HG03025 (cell line): ENCODE results near the gene NHS.

Experiments
- ATAC-seq: cut with Tn5 transposase; IDR thresholded peaks from one replicate; pipeline ENCODE4 v1.9.1; 2021; ENCODE audit warnings: mild to moderate bottlenecking, moderate library complexity; ENCODE audit not compliant: unreplicated experiment, low FRiP score

The NHS gene

DNA sequence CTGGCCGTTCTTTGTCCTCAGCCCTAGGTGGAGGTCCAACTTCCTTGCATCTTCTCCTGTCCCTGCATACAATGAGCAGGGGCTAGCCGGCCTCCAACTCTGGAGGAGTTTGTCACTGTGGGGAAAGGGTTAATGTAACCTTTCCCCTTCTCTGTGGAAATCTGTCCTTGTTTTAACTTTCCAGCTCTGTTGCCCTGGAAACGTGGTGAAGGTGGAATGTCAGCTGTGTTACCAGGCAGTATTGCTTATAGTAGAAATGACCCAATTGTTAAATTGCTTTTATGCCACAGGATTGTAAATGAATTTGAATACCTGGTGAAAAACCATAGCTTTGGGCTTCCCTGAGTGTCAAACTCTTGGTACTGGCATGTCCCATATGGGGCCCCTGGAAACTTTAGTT lies 230.7 kb downstream of the NHS start:
- no peak for ATAC-seq

DNA sequence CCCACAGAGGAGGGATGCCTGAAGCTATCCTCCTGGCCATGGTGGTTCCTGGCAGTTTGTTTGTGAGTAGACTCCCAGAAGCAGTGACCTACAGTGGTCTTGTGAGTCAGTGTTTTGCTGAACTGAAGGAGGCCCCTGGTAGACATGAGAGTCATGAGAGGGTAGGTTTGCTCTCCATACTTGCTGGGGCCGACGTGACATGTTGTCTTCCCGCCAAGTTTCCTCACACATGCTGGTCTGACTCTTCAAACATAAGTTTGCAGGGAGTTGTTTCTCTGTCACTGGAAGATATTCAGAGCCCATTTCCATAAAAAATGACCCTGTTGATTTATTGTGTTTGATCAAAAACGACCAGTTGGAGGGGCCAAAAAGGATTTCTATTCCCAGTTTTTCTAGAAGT lies 231.2 kb downstream of the NHS start:
- ATAC-seq, result no peak

DNA sequence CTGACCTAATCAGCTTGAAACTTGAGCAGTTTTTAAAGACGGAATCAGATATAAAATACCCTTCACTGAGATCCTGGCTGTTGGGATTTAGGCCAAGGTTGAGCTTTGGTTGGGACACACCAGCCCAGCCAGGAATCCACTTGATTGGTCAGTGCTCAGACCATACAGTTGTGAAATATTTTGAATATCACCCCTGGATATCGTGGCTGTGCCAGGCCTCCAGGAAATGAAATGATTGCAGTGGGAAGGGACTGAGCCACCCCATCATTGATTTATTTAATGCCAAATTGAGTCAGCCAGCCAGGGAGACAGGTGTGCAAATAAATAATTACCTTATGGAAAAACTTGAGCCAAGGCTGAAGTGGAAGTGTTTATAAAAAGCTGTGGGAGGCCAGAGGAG lies 233.9 kb downstream of the NHS start:
- ATAC-seq, result no peak

DNA sequence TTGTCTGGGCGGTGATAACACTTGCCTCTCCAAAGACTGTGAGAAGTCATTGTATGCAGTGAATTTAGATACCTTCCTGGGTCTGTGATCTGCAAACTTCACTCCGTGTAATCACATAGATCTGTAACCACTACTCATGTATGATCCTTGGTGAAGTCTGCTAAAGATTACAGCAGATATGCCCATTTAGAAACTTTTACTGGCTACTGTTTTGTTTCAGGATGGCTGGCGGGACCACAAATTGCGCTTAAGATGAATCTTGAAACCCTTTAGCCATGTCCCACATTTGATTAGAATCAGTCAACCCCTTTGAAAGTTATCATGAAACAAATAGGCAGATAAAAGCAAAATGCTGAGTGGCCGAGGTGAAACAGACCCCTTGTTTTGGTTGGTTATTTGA lies 235.8 kb downstream of the NHS start:
- ATAC-seq, result no peak

DNA sequence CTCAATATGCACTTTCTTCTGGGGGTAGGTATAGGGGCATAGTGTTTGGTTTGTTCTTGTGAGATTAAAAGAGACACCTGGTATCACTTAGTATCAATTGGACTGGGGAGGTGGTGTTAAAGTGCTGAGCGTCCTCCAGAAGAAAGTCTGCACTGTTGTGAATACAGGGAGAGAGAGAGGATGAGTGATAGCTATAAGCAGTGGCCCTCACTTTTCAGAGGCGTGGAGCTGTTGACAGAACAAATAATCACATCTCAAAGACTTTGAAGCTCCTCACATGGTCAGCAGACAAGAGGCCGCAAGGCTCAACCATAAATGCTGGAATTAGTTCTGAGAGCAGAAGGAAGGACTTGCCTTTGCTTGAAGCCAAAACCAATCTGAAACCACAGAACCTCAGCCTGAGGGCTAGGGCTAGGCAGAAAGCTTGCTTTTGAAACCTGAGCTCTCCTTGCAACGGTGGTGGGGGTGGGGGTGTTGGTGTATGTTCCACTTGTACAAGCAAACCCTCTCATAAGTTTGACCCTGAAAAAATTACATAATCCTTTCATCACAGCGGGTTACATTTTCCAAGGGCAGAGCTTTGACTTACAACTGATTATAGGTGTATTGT lies 239.1 kb downstream of the NHS start:
- peak; percentile 64 for ATAC-seq

DNA sequence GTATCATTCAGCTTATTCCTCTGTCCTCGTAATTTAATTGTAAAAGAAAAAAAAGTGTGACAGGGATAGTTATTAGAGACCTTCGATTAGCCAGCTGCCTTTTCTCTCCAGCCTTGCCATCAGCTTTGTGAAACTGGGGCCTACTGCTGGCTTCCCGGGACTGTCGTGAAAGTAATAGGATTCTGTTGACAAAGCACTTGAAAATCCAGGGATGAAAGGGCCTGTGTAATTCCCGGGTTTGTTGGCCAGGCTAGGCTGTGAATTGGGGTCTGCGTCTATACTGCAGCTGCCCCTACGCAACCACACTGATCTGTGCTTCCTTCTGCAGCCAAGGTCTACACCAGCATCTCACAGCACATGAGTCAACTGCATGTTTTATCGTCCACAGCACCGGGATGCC lies 241.9 kb downstream of the NHS start:
- no peak for ATAC-seq

DNA sequence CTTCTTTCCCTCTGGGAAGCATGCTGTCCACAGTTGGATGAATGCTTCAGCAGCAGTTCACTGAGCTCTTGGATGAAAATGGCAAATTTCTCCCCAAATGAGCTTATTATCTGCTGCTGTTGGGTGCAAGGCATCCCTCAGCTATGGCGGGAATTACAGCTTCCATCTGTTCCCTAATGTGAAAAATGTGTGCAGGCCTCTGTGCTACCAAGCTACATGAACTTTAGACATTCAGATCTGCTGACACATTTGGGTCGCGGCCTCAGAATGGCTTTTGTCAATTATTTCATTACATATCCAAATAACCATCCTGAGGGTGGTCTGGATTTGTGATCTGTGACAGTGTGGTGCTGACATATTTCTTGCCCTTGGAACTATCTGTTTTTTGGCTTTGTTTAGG lies 242.8 kb downstream of the NHS start:
- ATAC-seq, result no peak

DNA sequence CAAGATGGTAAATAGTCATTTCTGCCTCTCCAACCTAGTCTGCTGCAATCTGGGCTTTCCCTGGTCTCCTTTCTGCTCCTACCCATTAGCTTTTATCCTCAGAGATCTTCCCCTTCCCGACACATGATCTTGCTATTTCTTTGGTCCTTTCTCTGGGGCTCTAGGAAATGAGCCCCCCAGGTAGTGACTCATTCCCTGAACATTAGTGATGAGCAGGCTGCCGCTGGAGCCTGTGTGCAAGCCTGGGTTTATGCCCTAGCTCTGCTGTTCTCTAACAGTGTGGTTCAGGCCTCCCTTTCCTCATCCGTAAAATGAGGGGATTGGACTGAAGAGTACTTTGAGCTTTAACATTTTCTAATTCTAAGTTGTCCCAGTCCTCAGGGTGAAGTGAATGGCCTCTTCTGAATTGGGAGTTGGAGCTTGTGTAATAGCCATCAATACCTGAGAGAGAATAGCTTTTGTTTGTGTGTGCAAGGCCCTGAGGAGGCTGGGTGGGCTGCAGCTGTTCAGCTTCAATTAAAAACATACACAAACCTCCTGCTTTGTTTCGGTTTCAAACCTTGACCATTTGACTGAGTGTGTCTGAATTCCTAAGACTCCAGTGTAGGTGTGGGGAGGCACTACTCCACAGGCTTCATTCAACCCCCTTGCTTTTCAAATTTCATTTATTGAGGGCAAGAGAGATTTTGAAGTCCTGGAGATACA lies 246.7 kb downstream of the NHS start:
- ATAC-seq, result no peak

DNA sequence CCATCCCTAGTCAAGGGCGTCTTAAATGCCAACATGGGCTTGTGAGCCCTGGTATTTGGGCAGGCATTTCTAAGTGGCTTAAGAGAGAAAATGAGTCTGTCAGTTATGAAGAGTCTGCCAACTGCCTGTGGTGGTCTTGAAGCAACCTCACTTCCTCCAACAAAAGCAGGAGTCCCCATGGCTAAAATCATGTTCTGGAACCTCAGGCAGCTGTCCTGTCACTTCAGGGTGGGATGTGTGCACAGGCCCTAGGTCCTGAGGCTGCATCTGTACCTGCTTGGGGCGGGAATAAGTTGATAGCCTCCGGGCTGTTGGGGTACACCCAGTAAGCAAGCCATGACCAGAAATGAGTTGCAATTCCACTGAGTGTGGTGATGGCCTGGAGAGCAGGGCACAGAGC lies 247.3 kb downstream of the NHS start:
- ATAC-seq, result no peak

DNA sequence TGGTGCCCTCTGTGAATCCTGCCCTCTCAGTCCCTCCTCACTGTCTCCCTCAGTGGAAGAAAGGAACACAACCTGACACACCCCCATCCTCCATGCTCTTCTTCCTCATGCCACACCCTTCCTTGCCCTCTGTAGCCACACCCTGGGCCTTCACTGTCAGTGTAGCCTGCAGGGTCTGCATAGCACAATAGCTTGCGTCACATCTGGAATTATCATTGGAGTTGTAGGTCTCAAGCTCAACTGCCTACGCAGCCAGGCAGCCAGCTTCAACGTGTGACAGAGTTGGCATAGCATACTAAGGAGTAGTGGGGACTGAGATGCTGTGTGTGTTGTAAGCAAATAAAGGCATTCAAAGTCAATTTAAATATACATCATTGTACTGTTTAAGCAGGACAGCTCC lies 248.8 kb downstream of the NHS start:
- ATAC-seq, result no peak

DNA sequence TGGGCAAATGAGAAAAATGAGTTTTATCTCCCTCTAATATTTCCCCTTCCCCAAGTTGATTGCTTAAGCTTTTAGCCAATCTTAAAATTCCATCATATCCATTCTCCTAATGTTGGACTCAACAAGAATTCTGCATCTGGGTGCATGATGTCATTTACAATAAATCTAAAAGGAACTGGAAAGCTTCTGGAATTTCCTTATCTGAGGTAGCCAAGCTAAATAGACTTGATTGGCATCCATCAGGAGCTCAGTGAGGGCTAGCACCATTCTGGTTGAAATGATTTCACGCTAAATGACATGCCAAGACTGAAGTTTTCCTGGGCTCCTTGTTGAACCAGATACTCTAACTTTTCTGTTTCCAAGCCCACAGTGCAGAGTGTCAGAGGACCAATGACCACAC lies 252.0 kb downstream of the NHS start:
- ATAC-seq, result no peak

DNA sequence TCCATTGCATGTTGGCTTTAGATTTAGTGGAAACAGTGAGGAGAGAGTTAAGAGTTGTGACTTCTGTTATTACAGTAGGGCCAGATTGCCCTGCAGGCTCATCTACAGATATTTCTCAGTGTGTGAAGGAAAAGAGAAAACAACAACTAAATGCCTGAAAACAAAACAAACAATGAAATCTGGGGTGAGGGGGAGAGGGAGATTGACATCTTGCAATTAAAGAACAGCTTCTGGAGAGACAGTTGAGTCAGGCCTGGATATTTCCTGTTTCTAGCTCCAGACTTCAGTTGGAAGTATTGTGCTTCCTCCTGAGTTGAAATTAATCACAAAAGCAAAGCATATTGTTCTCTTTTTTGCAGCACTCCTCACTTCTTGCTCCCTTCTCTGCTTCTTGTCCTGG lies 254.0 kb downstream of the NHS start:
- ATAC-seq, result no peak

DNA sequence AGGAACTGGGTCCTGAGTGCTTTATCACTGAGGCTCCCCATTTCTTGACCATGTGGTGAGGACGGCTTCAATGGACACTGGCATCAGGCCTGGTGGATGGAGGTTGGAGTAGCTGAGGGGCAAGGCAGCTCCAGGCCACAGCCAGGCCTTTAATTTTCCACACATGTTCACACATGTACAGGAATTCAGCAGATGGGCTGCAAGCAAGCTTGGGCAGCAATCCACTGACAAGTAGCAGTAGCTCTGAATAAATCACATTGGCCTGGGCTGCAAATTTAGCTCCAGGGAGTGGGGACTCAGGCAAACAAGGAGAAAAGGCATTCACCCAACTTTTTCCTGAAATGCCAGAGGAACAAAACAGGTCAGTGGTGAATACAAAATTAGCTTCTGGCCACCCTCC lies 254.5 kb downstream of the NHS start:
- ATAC-seq, result no peak

DNA sequence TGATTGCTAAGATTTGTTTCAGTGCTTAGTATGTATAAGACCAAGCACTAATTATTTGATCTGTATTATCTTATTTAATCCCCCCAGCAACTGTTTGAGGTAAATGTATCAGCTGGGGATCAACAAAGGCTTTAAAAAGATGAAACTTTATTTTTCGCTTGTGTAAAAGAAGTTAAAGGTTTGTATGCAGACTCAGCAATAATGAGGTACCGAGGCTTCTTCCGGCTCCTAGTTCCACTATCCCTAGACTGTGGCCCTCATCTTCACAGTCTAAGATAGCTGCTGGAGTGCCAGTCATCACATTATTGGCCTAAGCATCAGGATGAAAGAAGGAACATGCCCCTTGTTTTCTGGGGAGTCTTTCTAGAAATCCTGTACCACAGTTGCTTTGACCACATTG lies 256.6 kb downstream of the NHS start:
- ATAC-seq, result no peak

DNA sequence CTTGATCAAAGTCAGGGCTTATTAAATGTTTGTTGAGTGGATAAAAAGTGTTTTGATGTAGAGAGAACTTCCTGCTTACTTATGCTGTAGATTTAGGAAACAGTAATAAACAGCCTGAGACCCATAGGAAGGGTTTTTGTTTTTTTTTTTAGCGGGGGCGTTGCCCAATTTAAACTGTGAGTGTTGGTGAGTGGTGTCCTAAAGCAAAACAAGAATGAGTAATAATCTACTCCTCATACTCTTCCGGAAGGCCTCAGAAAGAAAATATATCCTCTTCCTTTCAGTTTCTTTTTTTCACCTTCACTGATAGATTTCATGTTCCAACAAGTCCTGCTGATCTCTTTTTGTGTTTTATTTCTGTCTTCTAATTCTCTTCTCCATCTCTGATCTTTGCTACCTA lies 257.9 kb downstream of the NHS start:
- ATAC-seq, result no peak

DNA sequence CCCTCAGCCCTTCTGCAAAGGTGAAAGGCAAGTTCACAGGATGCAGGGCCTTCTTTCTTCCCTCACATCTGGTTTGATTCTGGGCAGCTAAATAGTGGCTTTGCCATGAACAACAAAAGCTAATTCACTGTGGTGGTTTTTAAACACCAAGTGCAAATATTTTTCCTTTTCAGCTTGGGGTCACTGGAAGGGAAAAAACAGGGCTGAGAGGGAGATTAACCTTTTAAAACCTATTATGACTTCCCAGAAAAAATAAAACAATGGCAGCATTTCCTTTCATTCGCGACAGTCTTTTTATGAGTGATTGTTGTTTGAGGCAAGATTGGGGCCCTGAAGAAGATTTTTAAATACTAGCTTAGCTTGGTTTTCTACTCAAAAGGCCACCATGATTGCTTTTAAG lies 258.5 kb downstream of the NHS start:
- no peak for ATAC-seq

DNA sequence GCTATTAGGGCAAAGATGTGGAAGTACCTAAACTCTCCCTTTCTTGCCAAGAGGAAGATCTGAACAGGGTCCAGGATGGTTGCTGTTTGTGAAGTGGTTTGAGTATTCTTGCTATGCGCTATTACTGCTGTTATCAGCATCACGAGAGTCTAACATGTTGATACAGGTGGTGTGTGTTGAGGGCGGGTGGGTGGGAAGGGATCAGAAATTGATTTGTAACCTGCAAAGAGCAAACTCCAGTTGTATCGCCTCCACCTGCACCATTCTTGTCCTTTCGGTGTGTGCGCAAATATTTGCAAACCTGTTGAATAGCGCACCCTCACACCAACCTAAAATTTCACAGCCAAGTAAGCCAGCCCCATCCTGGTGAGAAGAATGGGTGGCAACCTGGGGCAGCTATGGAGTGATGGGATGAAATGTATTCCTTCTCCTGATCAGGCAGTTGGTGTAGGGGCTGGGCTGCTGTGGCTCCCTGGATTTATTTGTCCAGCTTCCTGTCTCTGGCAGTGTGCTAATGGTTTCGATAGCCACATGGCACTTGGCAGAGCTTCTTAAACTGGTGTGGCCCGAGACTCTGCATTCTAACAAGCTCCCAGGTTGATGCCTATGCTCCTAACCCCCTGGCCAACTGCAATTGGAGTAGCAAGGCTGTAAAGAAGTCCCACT lies 259.7 kb downstream of the NHS start:
- no peak for ATAC-seq

DNA sequence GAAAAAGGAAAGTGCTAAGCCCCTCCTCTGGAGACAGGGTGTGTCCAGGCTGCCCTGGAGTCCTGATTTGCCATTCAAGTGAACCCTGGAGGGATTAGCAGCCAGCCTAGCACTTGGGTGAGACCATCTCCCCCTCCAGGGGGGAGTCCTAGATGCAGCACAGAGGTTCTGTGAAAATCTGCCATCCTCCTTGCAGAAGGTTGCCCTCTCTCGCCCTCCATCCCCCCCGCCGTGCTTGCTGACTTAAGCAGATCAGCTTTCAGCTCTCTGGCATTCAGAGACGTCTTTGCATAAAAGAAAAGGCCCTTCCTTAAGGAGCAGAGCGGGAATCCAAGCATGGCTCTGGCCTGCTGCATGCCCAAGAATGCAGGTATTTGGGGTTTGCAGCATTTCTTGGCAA lies 260.2 kb downstream of the NHS start:
- no peak for ATAC-seq

DNA sequence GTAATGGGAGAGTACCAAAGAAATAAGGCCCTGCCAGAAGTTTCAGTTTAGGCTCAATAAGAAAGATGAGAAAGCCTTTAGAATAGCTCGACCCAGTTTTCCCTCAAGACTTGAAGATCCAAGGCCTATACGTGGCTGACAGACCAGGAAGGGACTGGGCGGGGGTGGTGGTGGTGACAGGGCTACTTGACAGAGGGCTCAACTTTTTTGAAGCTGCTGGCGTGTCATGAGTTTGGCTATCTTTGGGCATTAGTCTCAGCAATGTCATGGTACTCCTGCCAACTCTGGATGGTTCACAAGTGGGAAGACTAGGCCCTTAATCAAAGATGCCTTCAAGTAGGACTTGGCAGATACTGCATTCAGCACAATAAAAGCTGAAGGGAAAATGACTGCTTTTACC lies 262.2 kb downstream of the NHS start:
- ATAC-seq, result no peak

DNA sequence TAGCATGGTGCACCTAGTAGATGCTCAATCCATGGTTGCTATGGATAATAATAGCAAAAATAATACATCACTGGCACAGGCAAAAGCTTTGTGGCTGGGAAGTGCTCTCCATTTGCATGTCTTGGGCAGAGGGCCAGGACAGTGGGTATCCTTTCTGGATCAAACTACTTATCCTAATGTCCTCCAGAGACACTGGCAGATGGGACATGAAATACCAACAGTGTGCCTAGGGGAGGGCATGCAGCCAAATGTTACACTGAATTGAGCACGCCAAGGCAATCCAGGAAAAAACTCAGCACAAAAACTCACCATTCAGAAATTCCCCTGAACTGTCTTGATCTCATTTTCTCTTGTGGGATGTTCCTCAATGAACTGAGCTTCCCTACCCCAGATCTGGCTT lies 263.7 kb downstream of the NHS start:
- ATAC-seq, result no peak

DNA sequence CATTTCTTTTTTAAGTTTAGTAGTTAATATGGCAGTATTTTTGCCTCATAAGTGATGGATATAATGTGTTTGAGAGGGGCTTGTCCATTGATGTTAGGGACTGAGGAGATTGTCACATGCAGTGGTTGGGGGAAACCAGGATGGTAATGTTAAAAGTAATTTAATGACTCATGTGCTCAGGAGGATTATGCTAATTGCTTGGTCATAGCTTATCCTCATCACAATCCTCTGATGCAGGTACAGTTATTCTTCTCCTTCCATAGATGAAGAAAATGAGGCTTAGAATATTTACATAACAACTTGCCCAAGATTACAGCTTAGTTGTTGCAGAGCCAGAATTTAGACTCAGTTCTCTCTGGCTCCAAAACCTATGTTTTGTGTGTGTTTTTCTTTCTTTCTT lies 267.9 kb downstream of the NHS start:
- no peak for ATAC-seq

DNA sequence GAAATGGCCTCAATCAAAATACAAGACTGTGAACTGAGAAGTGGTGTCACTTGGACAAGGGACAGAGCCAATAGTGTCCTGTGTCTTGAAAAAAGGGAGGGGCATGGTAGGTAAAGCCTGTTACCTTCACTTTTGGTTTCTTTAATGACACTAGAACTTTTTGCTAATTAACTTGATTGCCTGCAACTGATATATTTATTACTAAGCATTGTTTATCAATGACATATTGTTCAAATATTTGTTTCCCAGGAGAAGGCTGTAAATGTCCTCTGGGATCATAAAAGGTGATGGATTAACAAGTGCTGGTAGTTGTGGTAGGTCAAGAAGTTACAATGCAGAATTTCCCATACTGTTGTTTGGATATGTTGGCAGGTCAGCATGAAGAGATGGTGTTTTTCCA lies 268.5 kb downstream of the NHS start:
- ATAC-seq, result no peak
